Measurements from ENCODE around the gene MRPL47. TPM values are rescaled to one million over a fixed set of nuclear protein-coding genes. Genes with fewer than 3 reads are reported as not detected.

Gene MRPL47
- total and polyA plus RNA-seq, 9 of the 15 experiments (the other 6 are each of a cell fraction or from before 2014, with no cell fraction given), result 101 to 437 (median 141) TPM

DNA sequence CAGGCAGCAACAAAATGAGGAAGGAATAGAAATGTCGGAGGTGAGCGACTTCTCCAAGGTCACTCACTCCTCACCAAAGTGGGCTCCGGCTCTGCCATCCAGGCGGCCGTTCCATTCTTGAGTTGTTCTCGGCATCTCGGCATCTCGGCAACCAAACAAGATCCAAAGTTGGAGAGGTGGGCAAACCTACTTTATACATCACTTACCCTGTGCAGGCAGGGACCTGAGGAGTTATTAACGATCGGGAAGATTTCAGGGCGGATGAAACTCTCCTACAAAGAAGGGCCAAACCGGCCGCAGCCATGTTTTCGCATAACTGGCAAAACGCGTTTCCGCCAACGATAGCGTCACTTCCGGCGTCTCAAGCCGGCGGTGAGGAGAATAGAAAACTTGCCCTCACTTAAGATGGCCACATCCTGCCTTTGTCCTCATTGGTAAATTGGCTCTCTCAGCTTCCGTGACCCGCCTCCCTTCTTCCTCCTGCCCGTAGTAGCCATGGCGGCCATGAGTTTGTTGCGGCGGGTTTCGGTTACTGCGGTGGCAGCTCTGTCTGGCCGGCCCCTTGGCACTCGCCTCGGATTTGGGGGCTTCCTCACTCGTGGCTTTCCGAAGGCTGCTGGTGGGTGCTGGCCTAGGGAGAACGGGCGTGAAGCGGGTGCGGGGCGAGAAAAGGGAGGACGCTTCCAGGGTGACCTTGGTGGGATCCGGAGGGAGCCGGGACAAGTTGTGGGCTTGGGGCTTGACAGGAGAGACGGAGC lies at the start of gene MRPL47, which contains the start of gene NDUFB5 (continued):
- TF ChIP-seq SREBF1 (IDR thresholded peaks at IDR 0.05; ENCODE audit: borderline replicate concordance, low read depth, low read length), result 0 out of 2 replicates have a peak, but pooled peaks have one; percentile 29
- TF ChIP-seq PHTF2 (CRISPR knock-in tag; IDR thresholded peaks at IDR 0.05), result no peak
- no peak for TF ChIP-seq MTF1 (CRISPR knock-in tag; IDR thresholded peaks at IDR 0.05; ENCODE audit: borderline replicate concordance)
- TF ChIP-seq MAFG (tag; conservative IDR thresholded peaks at IDR 0.05), result no peak
- TF ChIP-seq MAFK (IDR thresholded peaks at IDR 0.05; ENCODE audit: low read length), result peak; percentile 52
- TF ChIP-seq ZNF23 (CRISPR knock-in tag; IDR thresholded peaks at IDR 0.05), result no peak
- TF ChIP-seq GABPA (tag; conservative IDR thresholded peaks at IDR 0.05; ENCODE audit: low read depth), result peak; percentile 98
- peak; percentile 95 for TF ChIP-seq RBFOX2 (IDR thresholded peaks at IDR 0.05; ENCODE audit: low read depth, low read length)
- TF ChIP-seq ZNF263 (CRISPR knock-in tag; IDR thresholded peaks at IDR 0.05; ENCODE audit: borderline replicate concordance), result 0 out of 2 replicates have a peak, but pooled peaks have one; percentile 27
- TF ChIP-seq FOXP1 (CRISPR knock-in tag; IDR thresholded peaks at IDR 0.05), result peak; percentile 38; the same call in 1 of the 2 replicates
- TF ChIP-seq, protein P1, sequence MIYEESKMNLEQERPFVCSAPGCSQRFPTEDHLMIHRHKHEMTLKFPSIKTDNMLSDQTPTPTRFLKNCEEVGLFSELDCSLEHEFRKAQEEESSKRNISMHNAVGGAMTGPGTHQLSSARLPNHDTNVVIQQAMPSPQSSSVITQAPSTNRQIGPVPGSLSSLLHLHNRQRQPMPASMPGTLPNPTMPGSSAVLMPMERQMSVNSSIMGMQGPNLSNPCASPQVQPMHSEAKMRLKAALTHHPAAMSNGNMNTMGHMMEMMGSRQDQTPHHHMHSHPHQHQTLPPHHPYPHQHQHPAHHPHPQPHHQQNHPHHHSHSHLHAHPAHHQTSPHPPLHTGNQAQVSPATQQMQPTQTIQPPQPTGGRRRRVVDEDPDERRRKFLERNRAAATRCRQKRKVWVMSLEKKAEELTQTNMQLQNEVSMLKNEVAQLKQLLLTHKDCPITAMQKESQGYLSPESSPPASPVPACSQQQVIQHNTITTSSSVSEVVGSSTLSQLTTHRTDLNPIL (CRISPR knock-in tag; IDR thresholded peaks at IDR 0.05), result no peak
- no peak for TF ChIP-seq ZNF436 (CRISPR knock-in tag; IDR thresholded peaks at IDR 0.05)
- TF ChIP-seq, protein P2, sequence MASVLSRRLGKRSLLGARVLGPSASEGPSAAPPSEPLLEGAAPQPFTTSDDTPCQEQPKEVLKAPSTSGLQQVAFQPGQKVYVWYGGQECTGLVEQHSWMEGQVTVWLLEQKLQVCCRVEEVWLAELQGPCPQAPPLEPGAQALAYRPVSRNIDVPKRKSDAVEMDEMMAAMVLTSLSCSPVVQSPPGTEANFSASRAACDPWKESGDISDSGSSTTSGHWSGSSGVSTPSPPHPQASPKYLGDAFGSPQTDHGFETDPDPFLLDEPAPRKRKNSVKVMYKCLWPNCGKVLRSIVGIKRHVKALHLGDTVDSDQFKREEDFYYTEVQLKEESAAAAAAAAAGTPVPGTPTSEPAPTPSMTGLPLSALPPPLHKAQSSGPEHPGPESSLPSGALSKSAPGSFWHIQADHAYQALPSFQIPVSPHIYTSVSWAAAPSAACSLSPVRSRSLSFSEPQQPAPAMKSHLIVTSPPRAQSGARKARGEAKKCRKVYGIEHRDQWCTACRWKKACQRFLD (CRISPR knock-in tag; IDR thresholded peaks at IDR 0.05), result no peak; the same call in 1 of the 2 replicates
- TF ChIP-seq NFATC3 (IDR thresholded peaks at IDR 0.05), result no peak
- TF ChIP-seq HDAC1 (IDR thresholded peaks at IDR 0.05), result 0 out of 4 replicates have a peak, but pooled peaks of 1 of the 2 experiments have one; percentile 44
- no peak for TF ChIP-seq IRF2 (CRISPR knock-in tag; IDR thresholded peaks at IDR 0.05)
- TF ChIP-seq, protein P3, sequence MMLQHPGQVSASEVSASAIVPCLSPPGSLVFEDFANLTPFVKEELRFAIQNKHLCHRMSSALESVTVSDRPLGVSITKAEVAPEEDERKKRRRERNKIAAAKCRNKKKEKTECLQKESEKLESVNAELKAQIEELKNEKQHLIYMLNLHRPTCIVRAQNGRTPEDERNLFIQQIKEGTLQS (IDR thresholded peaks at IDR 0.05), result peak; percentile 39; the same call in 1 of the 2 replicates
- TF ChIP-seq, protein P3 (CRISPR knock-in tag; conservative IDR thresholded peaks at IDR 0.05), result no peak; the same call in 1 of the 2 replicates
- no peak for TF ChIP-seq ZZZ3 (IDR thresholded peaks at IDR 0.05)
- TF ChIP-seq, protein P4, sequence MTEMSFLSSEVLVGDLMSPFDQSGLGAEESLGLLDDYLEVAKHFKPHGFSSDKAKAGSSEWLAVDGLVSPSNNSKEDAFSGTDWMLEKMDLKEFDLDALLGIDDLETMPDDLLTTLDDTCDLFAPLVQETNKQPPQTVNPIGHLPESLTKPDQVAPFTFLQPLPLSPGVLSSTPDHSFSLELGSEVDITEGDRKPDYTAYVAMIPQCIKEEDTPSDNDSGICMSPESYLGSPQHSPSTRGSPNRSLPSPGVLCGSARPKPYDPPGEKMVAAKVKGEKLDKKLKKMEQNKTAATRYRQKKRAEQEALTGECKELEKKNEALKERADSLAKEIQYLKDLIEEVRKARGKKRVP (CRISPR knock-in tag; IDR thresholded peaks at IDR 0.05), result no peak
- peak; percentile 55; the same call in 1 of the 2 replicates for TF ChIP-seq ETV5 (CRISPR knock-in tag; IDR thresholded peaks at IDR 0.05; ENCODE audit: low read depth)
- no peak for TF ChIP-seq ZNF274 (IDR thresholded peaks at IDR 0.05; ENCODE audit: borderline replicate concordance, low read depth, low read length)
- TF ChIP-seq RBM39 (optimal IDR thresholded peaks at IDR 0.05; ENCODE audit: low read depth, low read length), result peak; percentile 93
- peak; percentile 94 for TF ChIP-seq POLR2A (conservative IDR thresholded peaks at IDR 0.05)
- peak; percentile 86 for TF ChIP-seq PHF8 (IDR thresholded peaks at IDR 0.05; ENCODE audit: borderline replicate concordance, low read length)
- no peak for TF ChIP-seq PPARD (CRISPR knock-in tag; IDR thresholded peaks at IDR 0.05)
